GM10266 (cell line): ENCODE data around the gene TSPAN32.

ENCODE experiments used
- DNase-seq: peaks from one replicate; pipeline ENCODE4 v3.0.0; 2012; ENCODE audit errors: extremely low spot score
- TF ChIP-seq, protein P1 (sequence below): IDR thresholded peaks from 2 replicates; pipeline ENCODE4 v1.5.1; 2012; ENCODE audit warnings: mild to moderate bottlenecking, low read depth; ENCODE audit not compliant: control insufficient read depth, insufficient read depth; ENCODE audit errors: missing control alignments

TSPAN32 gene

GRCh38 chr11:2320568-2321310 is 18.9 kb downstream of the TSPAN32 start:
- TF ChIP-seq, protein P1, sequence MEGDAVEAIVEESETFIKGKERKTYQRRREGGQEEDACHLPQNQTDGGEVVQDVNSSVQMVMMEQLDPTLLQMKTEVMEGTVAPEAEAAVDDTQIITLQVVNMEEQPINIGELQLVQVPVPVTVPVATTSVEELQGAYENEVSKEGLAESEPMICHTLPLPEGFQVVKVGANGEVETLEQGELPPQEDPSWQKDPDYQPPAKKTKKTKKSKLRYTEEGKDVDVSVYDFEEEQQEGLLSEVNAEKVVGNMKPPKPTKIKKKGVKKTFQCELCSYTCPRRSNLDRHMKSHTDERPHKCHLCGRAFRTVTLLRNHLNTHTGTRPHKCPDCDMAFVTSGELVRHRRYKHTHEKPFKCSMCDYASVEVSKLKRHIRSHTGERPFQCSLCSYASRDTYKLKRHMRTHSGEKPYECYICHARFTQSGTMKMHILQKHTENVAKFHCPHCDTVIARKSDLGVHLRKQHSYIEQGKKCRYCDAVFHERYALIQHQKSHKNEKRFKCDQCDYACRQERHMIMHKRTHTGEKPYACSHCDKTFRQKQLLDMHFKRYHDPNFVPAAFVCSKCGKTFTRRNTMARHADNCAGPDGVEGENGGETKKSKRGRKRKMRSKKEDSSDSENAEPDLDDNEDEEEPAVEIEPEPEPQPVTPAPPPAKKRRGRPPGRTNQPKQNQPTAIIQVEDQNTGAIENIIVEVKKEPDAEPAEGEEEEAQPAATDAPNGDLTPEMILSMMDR: no peak
- no peak for DNase-seq

- TF ChIP-seq, protein P1: no peak
- no peak for DNase-seq
Measured at GRCh38 chr11:2321311-2321683, 19.5 kb downstream of the TSPAN32 start.

DNA sequence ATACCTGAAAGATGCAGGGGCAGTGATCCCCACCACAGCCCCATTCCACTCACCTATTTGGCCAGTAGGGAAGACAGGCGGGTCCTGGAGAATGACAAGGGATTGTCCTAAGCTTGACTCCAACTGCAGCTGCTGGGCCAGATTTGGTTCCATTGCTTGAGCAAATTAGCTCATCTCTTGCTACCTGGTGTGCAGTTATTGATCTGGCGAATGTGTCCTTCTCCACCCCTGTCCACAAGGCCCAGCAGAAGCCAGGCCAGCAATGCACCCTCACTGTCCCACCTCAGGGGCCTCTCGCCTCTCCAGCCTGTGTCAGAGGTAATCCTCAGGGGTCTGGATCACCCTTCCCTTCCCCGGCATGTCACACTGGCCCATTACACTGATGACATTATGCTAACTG is 23.3 kb downstream of the TSPAN32 start:
- no peak for DNase-seq
- TF ChIP-seq, protein P1: no peak

GRCh38 chr11:2325719-2326118 is 23.9 kb downstream of the TSPAN32 start:
- TF ChIP-seq, protein P1: no peak
- no peak for DNase-seq

- no peak for DNase-seq
- TF ChIP-seq, protein P1: no peak
Measured at GRCh38 chr11:2327032-2327431, 25.2 kb downstream of the TSPAN32 start.

- TF ChIP-seq, protein P1: no peak
- no peak for DNase-seq
Measured at GRCh38 chr11:2328021-2328420, 26.2 kb downstream of the TSPAN32 start.

GRCh38 chr11:2328656-2329354 is 27.0 kb downstream of the TSPAN32 start:
- TF ChIP-seq, protein P1: no peak
- DNase-seq: no peak
